GM21786 (cell line): Measurements from ENCODE around the gene CTTNBP2NL.
"Not testable (repeated sequence)": the region's sequence is repeated elsewhere in the genome, so short reads cannot be mapped to it uniquely, and the experiment has no call there.

ENCODE experiments used
- ATAC-seq: cut with Tn5 transposase; IDR thresholded peaks from one replicate; pipeline ENCODE4 v1.9.1; 2021; ENCODE audit not compliant: unreplicated experiment

Gene CTTNBP2NL

GRCh38 chr1:112386731-112387346 lies 9.2 kb upstream of the CTTNBP2NL start:
- no peak for ATAC-seq

- ATAC-seq, result no peak
These were observed 8.2 kb upstream of the CTTNBP2NL start for GRCh38 chr1:112387807-112388206.

DNA sequence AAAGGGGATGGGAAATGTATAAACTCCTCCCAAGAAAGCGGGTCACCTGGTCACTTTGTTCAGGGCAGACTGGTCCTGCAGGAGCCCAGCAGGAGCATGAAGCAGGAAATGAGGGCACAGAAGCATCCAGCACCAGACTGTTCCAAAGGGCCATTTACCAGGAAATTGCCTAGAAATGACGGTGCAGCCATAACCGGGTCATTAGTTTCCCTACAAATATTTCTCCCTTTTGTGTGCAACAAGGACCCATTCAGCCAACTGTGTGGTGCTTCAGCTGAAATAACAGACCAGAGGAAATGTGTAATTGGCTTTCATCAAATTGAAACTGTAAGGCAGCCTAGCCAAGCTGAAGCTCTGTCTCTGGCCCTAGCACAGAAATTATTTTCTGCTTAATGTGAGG lies 7.6 kb upstream of the CTTNBP2NL start:
- no peak for ATAC-seq

- ATAC-seq, result no peak
These were observed 6.3 kb upstream of the CTTNBP2NL start for GRCh38 chr1:112389689-112390088.

DNA sequence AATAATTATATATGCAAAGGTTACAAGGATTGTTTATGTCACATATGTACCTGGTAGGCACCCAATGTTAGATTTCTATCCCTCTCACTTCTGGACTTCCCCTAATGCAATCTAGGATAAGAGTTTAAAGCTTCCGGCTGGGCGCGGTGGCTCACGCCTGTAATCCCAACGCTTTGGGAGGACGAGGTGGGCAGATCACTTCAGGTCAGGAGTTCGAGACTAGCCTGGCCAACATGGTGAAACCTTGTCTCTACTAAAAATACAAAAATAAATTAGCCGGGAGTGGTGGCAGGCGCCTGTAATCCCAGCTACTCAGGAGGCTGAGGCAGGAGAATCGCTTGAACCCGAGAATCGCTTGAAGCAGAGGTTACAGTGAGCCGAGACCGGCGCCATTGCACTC lies 5.7 kb upstream of the CTTNBP2NL start:
- not testable (repeated sequence) for ATAC-seq

DNA sequence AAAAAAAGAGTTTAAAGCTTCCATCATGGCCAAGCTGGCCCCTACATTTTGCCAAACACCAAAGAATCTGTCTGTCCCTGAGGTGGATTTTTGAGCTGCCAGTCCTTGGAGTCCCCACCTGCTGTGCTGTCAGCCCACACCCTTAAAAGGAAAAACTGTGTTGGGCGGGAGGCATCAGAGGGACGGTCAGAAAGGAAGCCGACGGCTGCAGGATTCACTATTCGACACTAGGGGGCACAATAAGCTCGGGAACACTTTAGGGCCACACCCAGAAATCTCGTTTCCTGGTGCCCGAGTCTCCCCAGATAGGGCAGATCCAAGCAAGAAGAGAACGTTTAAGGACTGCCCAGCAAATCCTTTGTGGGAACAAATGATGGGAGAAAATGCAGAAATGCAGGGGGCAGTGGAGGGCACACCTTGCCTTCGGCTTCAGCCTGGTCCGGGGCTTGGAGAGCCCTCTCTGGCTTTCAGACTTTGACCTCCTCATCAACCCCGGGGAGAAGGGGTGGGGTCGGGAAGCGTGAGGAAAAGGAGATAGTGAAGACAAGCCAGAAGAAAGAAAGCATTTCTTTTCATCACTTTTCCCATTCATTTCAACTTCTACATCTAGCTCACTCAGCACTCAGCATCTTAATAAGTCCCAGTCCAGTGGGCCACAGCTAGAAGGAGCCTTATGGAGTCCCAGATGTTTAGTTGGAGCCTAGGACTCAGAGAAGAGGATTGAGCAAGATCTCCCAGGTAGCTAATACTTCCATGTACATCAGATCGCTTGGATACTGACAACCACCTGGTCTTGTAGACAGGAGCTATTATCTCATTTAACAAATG lies 5.0 kb upstream of the CTTNBP2NL start:
- ATAC-seq, result peak; percentile 65

- ATAC-seq, result no peak
These were observed 4.4 kb upstream of the CTTNBP2NL start for GRCh38 chr1:112391603-112391940.

DNA sequence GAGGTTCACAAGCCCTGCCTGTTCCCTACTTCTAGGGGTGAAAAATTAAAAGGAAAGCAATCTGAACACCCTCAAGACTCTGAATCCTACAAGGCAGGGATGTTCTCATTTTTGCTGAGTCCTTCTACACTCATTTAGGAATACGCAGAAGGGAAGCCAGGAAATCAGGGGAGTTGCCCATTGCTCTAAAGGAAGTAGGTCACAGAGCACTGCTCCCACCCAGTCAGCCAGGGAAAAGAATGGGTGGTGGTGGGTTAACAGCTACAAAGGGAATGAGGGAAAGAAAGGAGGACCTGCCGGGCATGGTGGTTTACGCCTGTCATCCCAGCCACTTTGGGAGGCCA lies 2.4 kb upstream of the CTTNBP2NL start:
- ATAC-seq, result no peak

DNA sequence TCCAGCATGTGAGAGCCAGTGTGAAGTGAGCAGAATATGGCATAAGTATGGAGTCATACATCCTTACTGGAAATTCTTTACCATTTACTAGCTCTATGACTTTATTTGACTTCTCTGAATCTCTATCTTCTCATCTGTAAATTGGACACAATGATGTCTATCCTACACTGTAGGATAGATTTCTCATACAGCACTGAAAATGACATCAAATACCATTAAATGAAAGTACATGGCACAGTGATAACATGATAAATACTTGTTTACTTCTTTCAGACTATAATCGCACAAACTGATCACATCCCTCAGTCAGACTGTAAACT lies 1.3 kb upstream of the CTTNBP2NL start:
- no peak for ATAC-seq

DNA sequence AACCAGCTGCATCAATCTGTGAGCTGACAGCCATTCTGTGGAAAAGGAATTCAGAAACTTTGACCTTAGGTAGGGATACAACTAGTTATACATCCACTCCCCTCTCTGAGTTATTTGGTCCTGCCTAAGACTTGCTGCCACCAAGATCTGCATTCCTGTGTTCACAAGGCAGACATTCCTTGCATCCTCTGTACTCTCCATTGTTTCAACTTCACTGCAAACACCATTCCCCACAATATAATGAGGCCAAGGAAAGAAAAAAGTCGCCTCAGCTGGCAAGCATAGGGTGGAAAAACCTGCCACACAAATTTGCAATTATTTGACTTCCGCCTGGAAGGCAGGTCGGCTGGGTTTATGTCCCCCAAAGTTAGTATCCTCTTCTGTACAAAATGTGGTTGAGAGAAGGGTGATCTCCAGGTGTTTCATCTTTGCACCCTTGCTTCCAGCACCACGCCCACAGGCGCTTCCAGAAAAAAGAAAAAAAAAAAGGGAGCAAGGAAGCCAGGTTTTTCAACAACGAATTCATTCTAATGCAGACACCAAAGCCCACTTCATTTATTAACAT lies 676 bp upstream of the CTTNBP2NL start:
- ATAC-seq, result no peak

GRCh38 chr1:112396653-112397471 lies 848 bp downstream of the CTTNBP2NL start:
- ATAC-seq, result no peak

DNA sequence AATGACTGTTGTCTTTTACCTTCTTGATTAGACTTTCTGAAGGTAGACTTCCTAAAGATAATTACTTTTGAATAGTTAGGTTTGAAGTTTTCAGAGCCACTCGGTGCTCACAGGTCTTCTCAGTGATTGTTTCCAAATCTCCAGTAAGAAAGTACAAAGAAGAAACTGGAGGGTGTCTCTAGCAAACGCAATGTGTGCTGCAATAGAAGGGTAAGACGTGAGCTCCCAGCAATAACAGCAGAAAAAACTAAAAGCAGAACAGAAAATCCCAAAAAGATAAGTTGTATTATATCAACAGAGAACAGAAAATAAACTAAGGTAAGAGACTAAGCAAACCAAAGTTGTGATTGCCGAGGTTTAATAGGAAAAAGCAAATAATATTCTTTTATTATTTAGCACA lies 1.8 kb downstream of the CTTNBP2NL start:
- no peak for ATAC-seq

DNA sequence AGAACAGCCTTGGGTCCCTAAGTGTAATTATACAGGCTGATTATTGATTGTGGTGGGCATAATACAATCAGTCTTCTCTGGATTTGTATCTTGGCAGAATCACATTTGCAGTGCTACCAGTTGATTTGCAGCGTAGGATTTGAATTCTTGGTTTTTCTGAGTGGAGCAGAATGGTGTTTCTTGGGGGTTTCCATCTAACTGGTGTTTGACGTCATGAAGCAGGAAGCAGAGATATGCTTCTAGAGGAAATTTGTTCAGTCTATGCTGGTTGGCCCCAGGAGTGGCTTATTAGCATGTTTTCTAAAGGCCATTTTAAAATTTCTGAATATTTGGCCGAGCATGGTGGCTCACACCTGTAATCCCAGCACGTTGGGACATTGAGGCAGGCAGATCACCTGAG lies 3.4 kb downstream of the CTTNBP2NL start:
- no peak for ATAC-seq

GRCh38 chr1:112400706-112401105 lies 4.7 kb downstream of the CTTNBP2NL start:
- ATAC-seq, result not testable (repeated sequence)

GRCh38 chr1:112402682-112403643 lies 6.9 kb downstream of the CTTNBP2NL start:
- peak; percentile 51 for ATAC-seq

DNA sequence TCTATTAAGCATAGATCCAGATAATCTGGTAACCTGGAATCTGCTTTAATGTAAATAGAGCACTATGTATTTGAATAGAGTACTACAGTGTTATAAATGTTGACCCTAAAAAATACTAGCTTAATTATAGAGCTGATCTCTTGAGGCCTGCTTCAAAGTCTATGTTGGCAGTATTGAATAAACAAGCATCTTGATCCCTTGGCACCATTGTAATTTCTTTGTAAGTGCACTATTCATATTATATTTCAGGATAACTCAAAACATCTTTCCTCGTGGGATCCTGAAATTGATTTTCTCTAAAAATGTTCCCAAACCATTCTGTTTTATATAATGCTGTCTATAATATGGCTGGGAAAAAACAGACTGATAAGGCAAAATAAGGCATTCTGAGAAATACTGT lies 10.8 kb downstream of the CTTNBP2NL start:
- no peak for ATAC-seq

DNA sequence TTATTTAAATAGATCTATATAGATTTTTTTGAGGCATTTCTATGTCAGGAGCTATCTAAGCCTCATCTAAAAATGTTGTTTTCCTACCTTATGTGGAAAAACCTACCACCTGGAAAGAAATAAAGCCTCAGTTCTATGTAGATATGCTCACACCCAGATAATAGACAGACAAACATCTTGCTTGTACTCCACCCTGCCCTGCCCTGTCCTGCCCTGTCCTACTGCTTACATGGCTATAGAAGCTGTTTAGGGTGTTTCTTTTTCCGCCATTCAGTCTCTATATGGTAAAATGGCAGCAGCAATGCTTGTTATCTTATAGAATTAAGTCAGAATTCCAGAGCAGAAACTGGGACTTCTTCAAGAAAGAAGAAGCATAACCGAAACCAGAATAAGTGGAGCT lies 13.4 kb downstream of the CTTNBP2NL start:
- ATAC-seq, result no peak

DNA sequence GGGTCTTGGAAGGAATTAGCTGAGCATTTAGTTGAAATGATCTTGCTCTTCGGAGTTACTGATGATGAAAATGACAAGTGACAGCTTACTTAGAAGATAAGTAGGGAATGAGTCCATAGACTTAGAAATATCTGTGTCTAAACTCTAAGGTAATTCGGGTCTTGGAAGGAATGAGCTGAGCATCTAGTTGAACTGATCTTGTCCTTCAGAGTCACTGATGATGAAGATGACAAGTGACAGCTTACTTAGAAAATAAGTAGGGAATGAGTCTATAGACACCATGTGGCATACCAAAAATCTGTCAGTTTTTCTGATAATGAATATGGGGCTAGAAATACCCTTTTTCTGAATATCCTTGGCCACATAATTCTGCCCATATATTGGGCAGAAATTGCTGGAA lies 14.7 kb downstream of the CTTNBP2NL start:
- no peak for ATAC-seq

DNA sequence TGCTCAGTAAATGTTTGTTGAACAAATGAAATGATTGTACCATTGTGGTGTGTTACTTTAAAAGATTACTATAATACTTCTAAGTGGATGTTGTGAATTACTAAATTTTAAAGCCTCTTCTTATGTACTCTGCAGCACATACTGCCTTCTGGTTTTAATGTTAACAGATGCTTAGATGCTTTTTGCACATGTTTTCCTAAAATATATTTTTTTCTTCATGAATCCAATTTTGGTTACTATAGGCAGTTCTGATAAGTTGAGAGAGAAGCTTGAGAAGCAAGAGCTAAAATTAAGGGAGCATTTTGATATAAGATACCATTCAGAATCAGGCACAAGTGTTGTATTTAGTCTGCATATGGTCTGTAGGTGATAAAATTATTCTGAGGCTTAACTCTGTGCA lies 21.3 kb downstream of the CTTNBP2NL start:
- no peak for ATAC-seq

DNA sequence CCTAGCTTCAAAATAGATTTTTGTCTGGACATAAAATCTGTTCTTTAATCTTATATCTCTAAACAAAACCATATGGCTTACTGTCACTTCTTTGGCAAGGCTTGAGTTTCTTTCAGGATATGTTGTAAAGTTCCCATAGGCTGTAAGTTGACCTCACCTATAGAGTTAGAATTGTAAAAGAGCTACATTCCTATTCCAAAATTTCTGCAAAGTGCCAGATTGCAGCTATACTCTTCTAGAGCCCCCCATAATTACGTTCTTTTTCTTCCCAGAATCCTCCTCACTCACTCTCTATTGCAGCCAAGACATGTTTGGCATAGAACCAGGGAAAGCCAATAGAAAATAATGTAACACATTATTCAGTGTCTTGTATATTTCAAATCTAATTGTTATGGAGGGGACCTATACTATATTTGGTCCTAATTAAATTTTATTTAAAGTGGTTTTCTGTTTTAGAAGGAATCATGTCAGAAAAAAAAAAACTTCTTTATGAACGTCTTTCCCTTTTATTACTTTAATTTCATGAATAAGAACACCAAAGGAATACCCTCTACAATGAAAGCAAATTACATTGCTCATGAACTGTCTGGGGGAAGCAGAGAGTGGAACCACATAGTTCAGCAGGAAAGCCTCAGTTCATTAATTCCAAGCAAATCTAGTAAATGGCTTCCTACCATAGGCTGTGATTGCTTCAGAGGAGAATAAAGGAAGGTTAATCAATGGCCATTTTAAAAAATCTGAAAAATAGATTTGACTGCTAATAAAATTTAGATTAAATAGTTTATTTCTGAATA lies 22.3 kb downstream of the CTTNBP2NL start:
- ATAC-seq, result no peak
